HG03520 (cell line): ENCODE measurements around the gene ZBTB46.
A peak's percentile ranks its signal among the peaks of the same experiment; 100 is the strongest.
"Not testable (repeated sequence)": the region's sequence is repeated elsewhere in the genome, so short reads cannot be mapped to it uniquely, and the experiment has no call there.

Experiments used
- ATAC-seq: cut with Tn5 transposase; IDR thresholded peaks from one replicate; pipeline ENCODE4 v1.9.1; 2021; ENCODE audit warnings: mild to moderate bottlenecking, moderate library complexity; ENCODE audit not compliant: unreplicated experiment

The ZBTB46 gene

GRCh38 chr20:63859166-63859699 lies 28.2 kb upstream of the ZBTB46 start:
- no peak for ATAC-seq

DNA sequence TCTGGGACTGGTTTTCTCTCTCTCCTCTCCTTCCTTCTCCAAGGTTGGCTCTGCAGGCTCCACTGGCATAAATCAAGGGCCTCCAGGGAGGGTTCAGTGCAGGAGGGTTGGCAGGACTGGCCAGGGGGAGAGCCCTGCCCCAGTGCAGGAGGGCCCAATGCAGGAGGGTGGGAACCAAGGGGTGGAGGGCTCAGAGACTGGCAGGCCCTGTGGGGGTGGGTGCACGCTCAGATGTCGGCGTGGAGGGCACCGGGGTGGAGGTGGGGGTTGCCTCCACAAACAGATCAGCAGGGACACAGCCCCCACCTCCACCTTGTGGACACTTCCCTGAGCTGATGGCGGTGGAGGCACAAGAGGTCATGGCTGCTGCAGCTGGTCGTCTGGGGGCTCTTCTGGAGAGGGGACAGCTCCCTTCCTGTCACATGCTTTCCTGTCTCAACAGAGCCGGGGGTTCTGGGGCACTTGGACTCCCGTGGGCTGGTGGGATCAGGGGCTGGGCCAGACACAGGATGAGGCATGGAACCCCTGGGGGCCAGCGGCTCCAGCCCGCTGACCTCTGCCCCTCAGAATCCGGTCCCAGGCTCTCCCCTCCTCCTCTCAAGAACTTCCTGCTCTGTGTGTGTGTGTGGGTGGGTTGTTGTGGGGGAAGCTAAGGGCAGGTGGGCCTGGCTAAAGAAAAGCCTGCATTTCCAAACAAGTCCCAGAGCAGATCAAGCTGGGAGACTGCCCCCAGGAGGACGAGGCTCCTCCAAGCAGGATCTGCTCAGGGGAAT lies 27.5 kb upstream of the ZBTB46 start:
- no peak for ATAC-seq

GRCh38 chr20:63857764-63858392 lies 26.8 kb upstream of the ZBTB46 start:
- no peak for ATAC-seq

GRCh38 chr20:63856098-63856511 lies 25.0 kb upstream of the ZBTB46 start:
- no peak for ATAC-seq

GRCh38 chr20:63855363-63856097 lies 24.5 kb upstream of the ZBTB46 start:
- no peak for ATAC-seq

- ATAC-seq: no peak
Observed at GRCh38 chr20:63854766-63855362, 23.8 kb upstream of the ZBTB46 start.

DNA sequence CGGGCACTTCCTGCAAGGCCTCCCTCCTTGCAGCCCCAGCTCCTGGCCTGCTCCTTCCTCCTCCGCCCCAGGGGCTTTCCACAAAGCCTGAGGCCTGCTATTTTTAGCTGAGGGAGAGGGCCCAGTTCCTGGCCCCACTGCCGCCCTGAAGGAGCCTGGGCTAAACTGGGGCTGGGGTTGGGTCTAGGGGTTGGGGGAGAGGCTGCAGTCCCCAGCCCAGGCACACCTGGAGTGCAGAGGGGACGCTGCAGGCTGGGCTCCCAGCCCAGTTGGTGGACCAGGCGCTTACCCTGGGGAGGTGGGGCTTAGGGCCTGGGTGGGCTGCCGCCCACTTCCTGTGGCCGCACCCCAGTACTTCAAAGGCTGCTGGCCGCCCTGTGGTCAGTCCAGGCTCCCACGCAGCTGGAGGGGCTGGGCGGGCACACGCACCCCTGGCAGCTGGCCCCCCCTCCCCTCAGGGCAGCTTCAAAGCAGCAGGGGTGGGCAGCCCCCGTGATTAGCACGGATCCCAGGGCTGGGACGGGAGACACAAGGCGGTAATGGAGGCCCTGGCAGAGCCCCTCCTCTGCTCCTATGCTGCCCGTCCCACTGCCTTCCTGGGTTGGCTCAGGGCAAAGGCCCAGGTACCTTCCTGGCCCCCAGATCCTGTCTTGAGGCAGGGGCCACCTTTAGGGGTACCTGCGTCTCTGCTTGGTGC lies 23.2 kb upstream of the ZBTB46 start:
- ATAC-seq: no peak

GRCh38 chr20:63853733-63854068 lies 22.6 kb upstream of the ZBTB46 start:
- not testable (repeated sequence) for ATAC-seq

- not testable (repeated sequence) for ATAC-seq
Observed at GRCh38 chr20:63851548-63851943, 20.5 kb upstream of the ZBTB46 start.

GRCh38 chr20:63850689-63851547 lies 19.9 kb upstream of the ZBTB46 start:
- peak; percentile 75 for ATAC-seq

GRCh38 chr20:63848003-63848911 lies 17.2 kb upstream of the ZBTB46 start:
- ATAC-seq: no peak

DNA sequence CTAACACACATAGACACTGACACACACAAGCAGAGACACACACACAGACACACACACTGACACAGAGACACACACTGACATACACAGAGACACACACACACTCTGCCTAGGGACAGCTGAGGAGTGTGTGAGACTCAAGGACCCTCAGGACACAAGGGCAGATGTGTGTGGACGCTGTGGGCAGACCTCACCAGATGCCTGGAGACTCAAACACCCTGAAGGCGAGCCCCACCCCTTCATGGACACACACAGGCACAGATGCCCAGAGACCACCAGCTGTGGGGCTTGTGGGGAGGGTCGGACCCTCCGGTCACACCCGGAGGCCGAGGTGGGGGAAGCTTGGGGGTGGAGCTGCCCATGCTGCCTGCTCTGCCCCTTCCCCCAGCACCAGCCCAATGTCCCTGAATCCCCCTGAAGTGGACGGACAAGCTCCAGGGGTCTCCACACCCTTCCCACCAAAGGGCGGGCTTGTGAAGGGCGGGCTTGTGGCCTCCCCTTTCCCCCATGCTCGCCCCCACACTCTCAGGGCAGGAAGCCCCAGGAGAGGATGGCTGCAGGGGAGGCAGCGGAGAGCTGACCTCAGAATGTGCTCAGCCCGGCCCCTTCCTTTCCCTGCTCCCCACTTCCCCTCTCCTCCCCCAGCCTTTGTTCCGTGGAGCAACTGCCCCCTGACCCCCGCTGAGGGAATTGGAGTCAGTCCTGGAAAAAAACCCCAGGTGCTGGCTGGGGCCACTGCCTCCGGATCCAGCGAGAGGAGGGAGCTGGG lies 16.4 kb upstream of the ZBTB46 start:
- no peak for ATAC-seq

DNA sequence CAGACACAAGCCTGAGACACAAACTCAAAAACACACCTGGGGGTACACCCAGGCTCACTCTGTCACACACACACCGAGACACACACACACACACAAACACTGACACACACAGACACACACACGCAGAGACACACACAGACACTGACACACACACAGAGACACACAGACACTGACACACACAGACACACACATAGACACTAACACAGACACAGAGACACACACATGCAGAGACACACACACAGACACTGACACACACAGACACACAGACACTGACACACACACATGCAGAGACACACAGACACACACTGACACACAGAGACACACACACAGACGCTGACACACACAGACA lies 15.8 kb upstream of the ZBTB46 start:
- ATAC-seq: no peak

DNA sequence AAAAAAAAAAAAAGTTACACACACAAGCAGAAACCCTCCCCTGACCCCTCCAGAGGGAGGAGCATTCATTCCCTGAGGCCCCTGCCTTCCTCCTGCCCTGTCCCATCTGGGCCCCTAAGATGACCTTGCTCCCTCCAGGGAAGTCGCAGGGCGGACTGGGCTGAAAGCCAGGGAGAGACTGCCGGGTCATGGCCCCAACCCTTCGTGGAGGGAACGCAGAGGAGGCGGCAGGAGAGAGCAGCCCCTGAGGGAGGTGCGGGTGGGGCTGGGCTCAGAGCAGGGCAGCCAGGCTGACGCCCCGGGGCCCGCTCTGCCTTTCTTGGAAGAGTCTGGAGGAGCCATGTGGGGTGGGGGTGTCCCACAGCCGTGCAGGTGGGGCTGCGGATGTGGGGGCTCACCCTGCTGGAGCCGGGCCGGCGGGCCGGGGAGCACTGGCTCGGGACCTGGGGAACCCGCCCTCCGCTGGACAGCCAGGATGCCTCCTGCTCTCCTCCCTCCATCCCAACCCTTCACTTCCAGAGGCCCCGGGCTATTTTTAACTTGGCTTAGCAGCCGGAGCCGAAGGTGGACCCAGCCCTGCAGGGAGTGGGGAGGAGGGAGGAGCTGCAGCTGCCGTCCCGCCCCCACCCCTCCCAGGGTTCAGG lies 15.2 kb upstream of the ZBTB46 start:
- ATAC-seq: no peak

GRCh38 chr20:63844511-63844991 lies 13.5 kb upstream of the ZBTB46 start:
- no peak for ATAC-seq

- no peak for ATAC-seq
Observed at GRCh38 chr20:63843778-63844177, 12.7 kb upstream of the ZBTB46 start.

DNA sequence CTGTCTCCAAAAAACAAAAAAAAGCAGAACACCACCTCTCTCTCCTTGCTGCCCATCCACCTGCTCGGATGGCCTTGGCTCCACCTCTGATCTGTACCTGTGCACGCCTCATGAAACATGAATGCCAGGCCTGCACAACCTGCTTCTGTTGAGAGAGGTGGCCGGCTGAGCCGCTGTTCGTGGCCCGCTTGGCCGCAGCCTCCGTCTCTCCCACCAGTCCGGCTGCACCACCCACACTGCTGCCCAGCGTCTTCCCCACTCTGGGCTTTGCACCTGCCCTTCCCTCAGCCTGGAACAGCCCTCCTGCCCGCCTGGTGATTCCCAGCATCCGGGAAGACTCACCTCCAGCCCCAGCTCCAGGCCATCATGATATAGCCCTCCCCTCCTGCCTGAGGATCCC lies 12.2 kb upstream of the ZBTB46 start:
- ATAC-seq: no peak
